Activated CD8-positive, alpha-beta memory T cell treated with anti-CD3 and anti-CD28 coated beads, Interleukin-2, amount 50 U/mL, for 1 hour (primary cell): ENCODE measurements around the gene CDK15.

Source experiments
- DNase-seq: peaks from one replicate; pipeline ENCODE4 v3.0.0-alpha.2; 2020; ENCODE audit errors: extremely low read depth

Gene CDK15

GRCh38 chr2:201937343-201937742 is 131.0 kb downstream of the CDK15 start:
- DNase-seq = no peak

GRCh38 chr2:201938156-201938775 is 131.9 kb downstream of the CDK15 start:
- no peak for DNase-seq

GRCh38 chr2:201938781-201939180 is 132.4 kb downstream of the CDK15 start:
- no peak for DNase-seq

- DNase-seq = no peak
These were observed 133.2 kb downstream of the CDK15 start for GRCh38 chr2:201939453-201939941.

- DNase-seq = no peak
These were observed 136.2 kb downstream of the CDK15 start for GRCh38 chr2:201942531-201942930.
